HepG2 (cell line): ENCODE data around the gene DDX46. TPM values are rescaled to one million over a fixed set of nuclear protein-coding genes. Genes with fewer than 3 reads are reported as not detected.

Experiments
- DNMT3B ChIP-seq: conservative IDR thresholded peaks from 2 replicates; pipeline ENCODE4 v1.6.1; 2016; ENCODE audit warnings: missing biosample characterization, control low read depth
- HHEX ChIP-seq: IDR thresholded peaks from 2 replicates; pipeline ENCODE4 v1.6.1; 2016; ENCODE audit warnings: control low read depth
- IKZF4 ChIP-seq: sonication (generic); formaldehyde crosslinking; IDR thresholded peaks from 2 replicates; pipeline ENCODE4 v1.5.1; 2020; ENCODE audit warnings: borderline replicate concordance, mild to moderate bottlenecking, low read depth, missing genetic modification reagents; ENCODE audit errors: not compliant biosample characterization
- KLF15 ChIP-seq: sonication (generic); formaldehyde crosslinking; IDR thresholded peaks from 2 replicates; pipeline ENCODE4 v1.8.1; 2023; ENCODE audit warnings: borderline replicate concordance, mild to moderate bottlenecking, inconsistent platforms, missing genetic modification reagents, mixed read lengths
- MAX ChIP-seq: IDR thresholded peaks from 2 replicates; pipeline ENCODE4 v1.6.1; 2012; ENCODE audit warnings: inconsistent platforms
- NCOA1 ChIP-seq: sonication (generic); formaldehyde crosslinking; IDR thresholded peaks from 2 replicates; pipeline ENCODE4 v1.9.0; 2021; ENCODE audit warnings: missing genetic modification reagents
- NR2F6 ChIP-seq, 2 experiments: IDR thresholded peaks; 2 replicates each; pipeline ENCODE4 v1.6.1; 2016; ENCODE audit warnings: antibody characterized with exemption in 1 of 2, mild to moderate bottlenecking in 1 of 2
- RARG ChIP-seq: sonication (generic); formaldehyde crosslinking; IDR thresholded peaks from 2 replicates; pipeline ENCODE4 v1.4.0; 2020; ENCODE audit warnings: low read depth, mild to moderate bottlenecking, missing genetic modification reagents
- RXRB ChIP-seq: IDR thresholded peaks from 2 replicates; pipeline ENCODE4 v1.6.1; 2016; ENCODE audit warnings: borderline replicate concordance, missing genetic modification reagents, missing compliant biosample characterization
- SALL1 ChIP-seq: sonication (generic); formaldehyde crosslinking; IDR thresholded peaks from 2 replicates; pipeline ENCODE4 v1.8.0; 2022; ENCODE audit warnings: mild to moderate bottlenecking, missing genetic modification reagents
- YEATS2 ChIP-seq: sonication (generic); formaldehyde crosslinking; IDR thresholded peaks from 2 replicates; pipeline ENCODE4 v1.4.0; 2020; ENCODE audit warnings: missing genetic modification reagents, borderline replicate concordance
- ZFP36L2 ChIP-seq: sonication (generic); formaldehyde crosslinking; IDR thresholded peaks from 2 replicates; pipeline ENCODE4 v1.4.0; 2020; ENCODE audit warnings: missing genetic modification reagents
- ZNF253 ChIP-seq: sonication (generic); formaldehyde crosslinking; IDR thresholded peaks from 2 replicates; pipeline ENCODE4 v1.8.0; 2022; ENCODE audit warnings: mild to moderate bottlenecking, missing genetic modification reagents, borderline replicate concordance
- ZNF274 ChIP-seq: sonication (generic); formaldehyde crosslinking; IDR thresholded peaks from 2 replicates; pipeline ENCODE4 v1.5.1; 2020; ENCODE audit warnings: mild to moderate bottlenecking, missing genetic modification reagents
- ZNF280B ChIP-seq: sonication (generic); formaldehyde crosslinking; IDR thresholded peaks from 2 replicates; pipeline ENCODE4 v1.5.0; 2020; ENCODE audit warnings: missing genetic modification reagents, mild to moderate bottlenecking, borderline replicate concordance
- ZNF350 ChIP-seq: sonication (generic); formaldehyde crosslinking; IDR thresholded peaks from 2 replicates; pipeline ENCODE4 v1.4.0; 2020; ENCODE audit warnings: mild to moderate bottlenecking, low read depth, missing genetic modification reagents, borderline replicate concordance
- ZNF556 ChIP-seq: sonication (generic); formaldehyde crosslinking; IDR thresholded peaks from 2 replicates; pipeline ENCODE4 v1.4.0; 2020; ENCODE audit warnings: mild to moderate bottlenecking, missing genetic modification reagents, borderline replicate concordance
- polyA plus RNA-seq, 8 experiments: library from polyadenylated mRNA; depleted of rRNA in 3 of 8; stranded (reverse) in 7 of 8; unstranded in 1 of 8; fragments of >200 nt; fragmentation: Illumina TruSeq in 4 of 8; extraction: Trizol in 4 of 8; gene quantifications; 2 replicates each; pipeline versions ENCODE4 v1.2.1 to v1.2.3, GENCODE V29; 2011 to 2016; ENCODE audit warnings: low read depth in 4 of 8, missing spikeins in 1 of 8, mixed read lengths in 1 of 8; ENCODE audit not compliant: insufficient read depth in 1 of 8
- total RNA-seq, 5 experiments: library from RNA; depleted of rRNA; stranded (reverse); fragments of >200 nt; fragmentation: Illumina TruSeq; extraction: Trizol; gene quantifications; 2 replicates each; pipeline ENCODE4 v1.2.3, GENCODE V29; 2016; ENCODE audit warnings: low read depth in 1 of 5
- TF ChIP-seq, protein P1 (sequence below): sonication (generic); formaldehyde crosslinking; IDR thresholded peaks from 2 replicates; pipeline ENCODE4 v1.4.0; 2020; ENCODE audit warnings: missing genetic modification reagents
- TF ChIP-seq, protein P2 (sequence below): sonication (generic); formaldehyde crosslinking; IDR thresholded peaks from 2 replicates; pipeline ENCODE4 v1.9.0; 2021; ENCODE audit warnings: missing genetic modification reagents, borderline replicate concordance
- TF ChIP-seq, protein P3 (sequence below): sonication (generic); formaldehyde crosslinking; conservative IDR thresholded peaks from 2 replicates; pipeline ENCODE4 v1.8.0; 2022; ENCODE audit warnings: low read depth, missing genetic modification reagents

The DDX46 gene
- total and polyA plus RNA-seq, 2 of the 13 experiments (the other 11 are each of a cell fraction or from before 2014, with no cell fraction given) = 27.3 to 59.3 TPM

DNA sequence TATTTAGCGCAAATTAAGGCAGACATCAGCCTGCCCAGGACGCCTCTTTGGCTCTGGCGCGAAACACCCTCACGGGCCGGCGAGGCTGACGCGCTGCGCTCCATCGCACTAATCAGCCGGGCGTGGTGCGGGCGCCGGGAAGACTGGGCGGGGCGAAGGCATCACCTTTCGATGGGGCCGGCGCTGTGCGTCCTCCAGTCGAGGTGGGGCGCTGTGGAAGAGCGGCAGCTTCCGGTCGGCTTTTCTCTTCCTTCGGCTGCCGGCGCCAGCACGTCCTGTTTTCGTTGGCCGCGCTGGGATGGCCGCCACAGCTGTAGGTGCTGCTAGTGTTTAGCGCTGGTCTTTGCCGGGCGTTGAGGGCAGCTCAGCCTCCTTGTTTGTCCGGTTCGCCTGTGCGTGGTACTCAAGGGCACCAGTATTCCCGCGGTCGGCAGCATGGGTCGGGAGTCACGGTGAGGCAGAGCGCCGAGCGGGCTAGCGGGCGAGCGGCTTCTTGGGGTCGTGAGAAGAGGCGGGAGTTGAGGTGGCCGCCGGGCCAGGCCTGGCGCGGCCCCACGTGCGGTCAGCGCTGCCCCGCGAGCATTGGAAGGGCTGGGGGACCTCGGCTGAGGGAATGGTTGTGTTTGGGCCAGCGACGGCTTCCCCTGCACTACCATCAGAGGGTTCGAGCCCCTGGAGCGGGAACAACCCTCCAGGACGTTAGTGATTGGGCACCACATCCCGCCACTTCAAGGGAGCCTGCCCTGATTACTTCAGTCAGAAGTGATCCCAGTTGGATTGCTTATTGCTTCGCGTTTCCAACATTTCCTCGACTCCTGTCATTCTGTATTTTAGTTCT, at the start of gene DDX46 (continued):
- TF ChIP-seq, protein P1, sequence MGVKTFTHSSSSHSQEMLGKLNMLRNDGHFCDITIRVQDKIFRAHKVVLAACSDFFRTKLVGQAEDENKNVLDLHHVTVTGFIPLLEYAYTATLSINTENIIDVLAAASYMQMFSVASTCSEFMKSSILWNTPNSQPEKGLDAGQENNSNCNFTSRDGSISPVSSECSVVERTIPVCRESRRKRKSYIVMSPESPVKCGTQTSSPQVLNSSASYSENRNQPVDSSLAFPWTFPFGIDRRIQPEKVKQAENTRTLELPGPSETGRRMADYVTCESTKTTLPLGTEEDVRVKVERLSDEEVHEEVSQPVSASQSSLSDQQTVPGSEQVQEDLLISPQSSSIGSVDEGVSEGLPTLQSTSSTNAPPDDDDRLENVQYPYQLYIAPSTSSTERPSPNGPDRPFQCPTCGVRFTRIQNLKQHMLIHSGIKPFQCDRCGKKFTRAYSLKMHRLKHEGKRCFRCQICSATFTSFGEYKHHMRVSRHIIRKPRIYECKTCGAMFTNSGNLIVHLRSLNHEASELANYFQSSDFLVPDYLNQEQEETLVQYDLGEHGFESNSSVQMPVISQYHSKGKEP (CRISPR knock-in tag) = no peak; the same call in 1 of the 2 replicates
- TF ChIP-seq YEATS2 (CRISPR knock-in tag) = peak; percentile 97
- peak; percentile 41; the same call in 1 of the 2 replicates for TF ChIP-seq KLF15 (CRISPR knock-in tag)
- TF ChIP-seq NR2F6 (IDR thresholded peaks at IDR 0.05) = no peak
- peak; percentile 64 for TF ChIP-seq NR2F6 (CRISPR knock-in tag; IDR thresholded peaks at IDR 0.05)
- peak; percentile 96 for TF ChIP-seq ZNF556 (CRISPR knock-in tag)
- TF ChIP-seq ZFP36L2 = no peak
- TF ChIP-seq ZNF350 = peak; percentile 96
- TF ChIP-seq ZNF253 (CRISPR knock-in tag) = 0 out of 2 replicates have a peak, but pooled peaks have one; percentile 12
- TF ChIP-seq SALL1 (CRISPR knock-in tag) = peak; percentile 93
- peak; percentile 89 for TF ChIP-seq MAX
- TF ChIP-seq NCOA1 (CRISPR knock-in tag) = no peak
- TF ChIP-seq, protein P2, sequence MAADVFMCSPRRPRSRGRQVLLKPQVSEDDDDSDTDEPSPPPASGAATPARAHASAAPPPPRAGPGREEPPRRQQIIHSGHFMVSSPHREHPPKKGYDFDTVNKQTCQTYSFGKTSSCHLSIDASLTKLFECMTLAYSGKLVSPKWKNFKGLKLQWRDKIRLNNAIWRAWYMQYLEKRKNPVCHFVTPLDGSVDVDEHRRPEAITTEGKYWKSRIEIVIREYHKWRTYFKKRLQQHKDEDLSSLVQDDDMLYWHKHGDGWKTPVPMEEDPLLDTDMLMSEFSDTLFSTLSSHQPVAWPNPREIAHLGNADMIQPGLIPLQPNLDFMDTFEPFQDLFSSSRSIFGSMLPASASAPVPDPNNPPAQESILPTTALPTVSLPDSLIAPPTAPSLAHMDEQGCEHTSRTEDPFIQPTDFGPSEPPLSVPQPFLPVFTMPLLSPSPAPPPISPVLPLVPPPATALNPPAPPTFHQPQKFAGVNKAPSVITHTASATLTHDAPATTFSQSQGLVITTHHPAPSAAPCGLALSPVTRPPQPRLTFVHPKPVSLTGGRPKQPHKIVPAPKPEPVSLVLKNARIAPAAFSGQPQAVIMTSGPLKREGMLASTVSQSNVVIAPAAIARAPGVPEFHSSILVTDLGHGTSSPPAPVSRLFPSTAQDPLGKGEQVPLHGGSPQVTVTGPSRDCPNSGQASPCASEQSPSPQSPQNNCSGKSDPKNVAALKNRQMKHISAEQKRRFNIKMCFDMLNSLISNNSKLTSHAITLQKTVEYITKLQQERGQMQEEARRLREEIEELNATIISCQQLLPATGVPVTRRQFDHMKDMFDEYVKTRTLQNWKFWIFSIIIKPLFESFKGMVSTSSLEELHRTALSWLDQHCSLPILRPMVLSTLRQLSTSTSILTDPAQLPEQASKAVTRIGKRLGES (CRISPR knock-in tag) = no peak
- TF ChIP-seq RXRB (CRISPR knock-in tag) = peak; percentile 79
- TF ChIP-seq HHEX (CRISPR knock-in tag) = no peak
- peak; percentile 63 for TF ChIP-seq IKZF4 (CRISPR knock-in tag)
- no peak for TF ChIP-seq RARG (CRISPR knock-in tag)
- no peak for TF ChIP-seq DNMT3B (CRISPR knock-in tag)
- peak; percentile 73; the same call in 1 of the 2 replicates for TF ChIP-seq ZNF274 (CRISPR knock-in tag)
- peak; percentile 88 for TF ChIP-seq ZNF280B
- TF ChIP-seq, protein P3, sequence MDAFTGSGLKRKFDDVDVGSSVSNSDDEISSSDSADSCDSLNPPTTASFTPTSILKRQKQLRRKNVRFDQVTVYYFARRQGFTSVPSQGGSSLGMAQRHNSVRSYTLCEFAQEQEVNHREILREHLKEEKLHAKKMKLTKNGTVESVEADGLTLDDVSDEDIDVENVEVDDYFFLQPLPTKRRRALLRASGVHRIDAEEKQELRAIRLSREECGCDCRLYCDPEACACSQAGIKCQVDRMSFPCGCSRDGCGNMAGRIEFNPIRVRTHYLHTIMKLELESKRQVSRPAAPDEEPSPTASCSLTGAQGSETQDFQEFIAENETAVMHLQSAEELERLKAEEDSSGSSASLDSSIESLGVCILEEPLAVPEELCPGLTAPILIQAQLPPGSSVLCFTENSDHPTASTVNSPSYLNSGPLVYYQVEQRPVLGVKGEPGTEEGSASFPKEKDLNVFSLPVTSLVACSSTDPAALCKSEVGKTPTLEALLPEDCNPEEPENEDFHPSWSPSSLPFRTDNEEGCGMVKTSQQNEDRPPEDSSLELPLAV (CRISPR knock-in tag) = no peak
